GM19193 (cell line): ENCODE results near the gene DDX6.

Experiments
- POLR2A ChIP-seq: IDR thresholded peaks from 4 replicates; pipeline ENCODE4 v1.6.1; 2011; ENCODE audit not compliant: insufficient read depth, insufficient read length; ENCODE audit errors: extremely low read depth

DDX6 gene

GRCh38 chr11:118791111-118791960 lies at the start of gene DDX6:
Gene DDX6, minus strand, starts transcription at chr11:118791164. Its CDS starts 4,913 bp downstream, at chr11:118786251.
- peak; percentile 94 for TF ChIP-seq POLR2A

GRCh38 chr11:118838905-118839553 lies 48.1 kb upstream of the DDX6 start:
- TF ChIP-seq POLR2A, result no peak

- TF ChIP-seq POLR2A, result no peak
Measured at GRCh38 chr11:118837868-118838267, 46.9 kb upstream of the DDX6 start.

GRCh38 chr11:118834427-118835028 lies 43.6 kb upstream of the DDX6 start:
- no peak for TF ChIP-seq POLR2A

GRCh38 chr11:118827118-118827517 lies 36.2 kb upstream of the DDX6 start:
- no peak for TF ChIP-seq POLR2A

GRCh38 chr11:118820412-118821357 lies 29.7 kb upstream of the DDX6 start:
- peak; percentile 31 for TF ChIP-seq POLR2A

- no peak for TF ChIP-seq POLR2A
Measured at GRCh38 chr11:118819334-118820024, 28.5 kb upstream of the DDX6 start.

- TF ChIP-seq POLR2A, result no peak
Measured at GRCh38 chr11:118818130-118818529, 27.2 kb upstream of the DDX6 start.

- TF ChIP-seq POLR2A, result no peak
Measured at GRCh38 chr11:118813551-118813950, 22.6 kb upstream of the DDX6 start.

GRCh38 chr11:118812485-118812884 lies 21.5 kb upstream of the DDX6 start:
- TF ChIP-seq POLR2A, result no peak

GRCh38 chr11:118807800-118808778 lies 17.1 kb upstream of the DDX6 start:
- TF ChIP-seq POLR2A, result no peak

GRCh38 chr11:118806400-118806799 lies 15.4 kb upstream of the DDX6 start:
- TF ChIP-seq POLR2A, result no peak

- TF ChIP-seq POLR2A, result no peak
Measured at GRCh38 chr11:118804094-118804493, 13.1 kb upstream of the DDX6 start.
